ENCODE measurements around the gene HARBI1.
A peak's percentile ranks its signal among the peaks of the same experiment; 100 is the strongest.

HARBI1 gene

DNA sequence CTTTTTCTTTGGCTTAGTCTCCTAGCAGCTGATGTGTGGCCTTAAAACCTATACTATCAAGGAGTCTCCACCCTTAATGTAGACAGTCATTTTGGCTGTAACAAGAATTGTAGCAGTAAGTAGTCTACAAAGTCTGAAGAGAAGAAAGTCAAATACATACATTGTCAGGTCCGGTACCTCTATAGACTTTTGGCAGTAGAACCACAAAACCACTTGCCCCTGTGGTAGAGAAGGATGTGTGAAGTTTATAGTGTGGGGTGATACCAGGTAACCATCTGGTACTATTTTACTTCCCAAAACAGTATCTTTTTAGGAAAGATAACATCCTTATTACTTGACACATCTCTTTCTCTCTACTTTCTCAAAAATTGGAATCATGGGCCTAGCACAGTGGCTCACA is 15.5 kb upstream of the HARBI1 start:
- Histone ChIP-seq H3K4me1 (ENCODE audit: control insufficient read depth, insufficient read depth, low read length) (no peaks in the 10 kb centered on the region), H3K9ac (ENCODE audit: low read length) (no peak overlapping the region), H3K27me3 (ENCODE audit: control insufficient read depth, insufficient read depth, low read length) (no peaks in the 10 kb centered on the region), H3K27ac (ENCODE audit: low read depth, low read length) (no peak overlapping the region), H3K36me3 (ENCODE audit: control insufficient read depth, insufficient read depth, low read length) (peaks cover 27% of the 10 kb centered on the region), H3K9me3 (ENCODE audit: control insufficient read depth, insufficient read depth, low read depth, low read length) (no peaks in the 10 kb centered on the region), H3K4me3 (ENCODE audit: low read depth, low read length) (no peak overlapping the region)

DNA sequence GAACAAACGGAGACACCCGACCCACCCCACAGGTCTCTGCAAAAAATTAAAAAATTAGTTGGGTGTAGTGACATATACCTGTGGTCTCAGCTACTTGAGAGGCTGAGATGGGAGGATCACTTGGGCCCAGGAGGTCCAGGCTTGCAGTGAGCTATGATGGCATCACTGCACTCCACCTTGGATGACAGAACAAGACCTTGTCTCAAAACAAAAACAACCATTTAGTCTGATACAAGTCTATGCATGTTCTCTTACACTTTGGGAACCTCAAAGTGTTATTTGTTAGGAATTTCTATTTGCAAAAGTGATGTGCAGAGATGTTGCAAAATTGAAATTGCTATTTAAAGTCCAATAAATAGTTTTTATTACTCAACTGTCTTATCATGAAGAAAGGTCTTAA is 14.6 kb upstream of the HARBI1 start:
- H3K36me3 ChIP-seq (ENCODE audit: control insufficient read depth, insufficient read depth, low read length): peaks cover 27% of the 10 kb centered on the region
- H3K9me3 ChIP-seq (ENCODE audit: control insufficient read depth, insufficient read depth, low read depth, low read length): no peaks in the 10 kb centered on the region

DNA sequence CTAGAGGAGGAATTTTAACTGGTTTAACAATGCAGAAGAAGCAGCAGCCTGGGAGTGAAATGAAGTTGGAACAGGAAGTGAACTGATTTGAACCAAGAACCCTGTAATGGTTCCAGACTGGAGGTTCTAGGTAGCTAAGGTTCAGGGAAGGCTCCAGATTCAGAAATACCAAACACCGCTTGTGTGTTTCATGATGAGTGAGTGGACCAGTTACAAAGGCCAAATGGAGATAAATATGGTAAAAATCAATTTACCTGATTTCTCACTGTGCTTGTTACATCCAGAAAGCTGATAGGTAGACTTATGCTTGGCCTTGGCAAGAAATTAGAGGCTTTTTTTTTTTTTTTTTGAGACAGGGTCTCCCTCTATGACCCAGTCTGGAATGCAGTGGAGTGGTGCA is 13.2 kb upstream of the HARBI1 start:
- no peak overlapping the region for H3K9ac ChIP-seq (ENCODE audit: low read length)
- no peaks in the 10 kb centered on the region for H3K4me1 ChIP-seq (ENCODE audit: control insufficient read depth, insufficient read depth, low read length)
- no peak overlapping the region for H3K4me3 ChIP-seq (ENCODE audit: low read depth, low read length)
- no peaks in the 10 kb centered on the region for H3K9me3 ChIP-seq (ENCODE audit: control insufficient read depth, insufficient read depth, low read depth, low read length)
- no peak overlapping the region for H3K27ac ChIP-seq (ENCODE audit: low read depth, low read length)
- peaks cover 30% of the 10 kb centered on the region for H3K36me3 ChIP-seq (ENCODE audit: control insufficient read depth, insufficient read depth, low read length)
- no peaks in the 10 kb centered on the region for H3K27me3 ChIP-seq (ENCODE audit: control insufficient read depth, insufficient read depth, low read length)

More for the DNA sequence above, 14.6 kb upstream of the HARBI1 start:
- Histone ChIP-seq H3K4me3 (ENCODE audit: low read depth, low read length) (no peak overlapping the region), H3K27me3 (ENCODE audit: control insufficient read depth, insufficient read depth, low read length) (no peaks in the 10 kb centered on the region), H3K4me1 (ENCODE audit: control insufficient read depth, insufficient read depth, low read length) (no peaks in the 10 kb centered on the region), H3K9ac (ENCODE audit: low read length) (no peak overlapping the region), H3K27ac (ENCODE audit: low read depth, low read length) (no peak overlapping the region)

DNA sequence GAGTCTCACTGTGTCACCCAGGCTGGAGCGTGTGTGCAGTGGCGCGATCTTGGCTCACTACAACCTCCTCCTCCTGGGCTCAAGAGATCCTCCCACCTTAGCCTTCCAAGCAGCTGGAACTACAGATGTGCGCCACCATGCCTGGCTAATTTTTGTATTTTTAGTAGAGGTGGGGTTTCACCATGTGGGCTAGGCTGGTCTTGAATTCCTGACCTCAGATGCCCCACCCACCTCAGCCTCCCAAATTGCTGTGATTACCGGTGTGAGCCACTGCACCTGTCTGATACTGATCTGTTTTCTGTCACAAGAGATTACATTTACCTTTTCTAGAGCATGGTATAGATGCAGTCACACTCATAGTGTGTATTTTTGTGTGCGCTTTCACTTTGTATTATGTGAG is 11.9 kb upstream of the HARBI1 start:
- H3K4me1 ChIP-seq (ENCODE audit: control insufficient read depth, insufficient read depth, low read length): no peaks in the 10 kb centered on the region
- H3K9ac ChIP-seq (ENCODE audit: low read length): no peak overlapping the region
- no peaks in the 10 kb centered on the region for H3K27me3 ChIP-seq (ENCODE audit: control insufficient read depth, insufficient read depth, low read length)
- no peak overlapping the region for H3K4me3 ChIP-seq (ENCODE audit: low read depth, low read length)
- H3K9me3 ChIP-seq (ENCODE audit: control insufficient read depth, insufficient read depth, low read depth, low read length): no peaks in the 10 kb centered on the region
- no peak overlapping the region for H3K27ac ChIP-seq (ENCODE audit: low read depth, low read length)
- H3K36me3 ChIP-seq (ENCODE audit: control insufficient read depth, insufficient read depth, low read length): peaks cover 39% of the 10 kb centered on the region

DNA sequence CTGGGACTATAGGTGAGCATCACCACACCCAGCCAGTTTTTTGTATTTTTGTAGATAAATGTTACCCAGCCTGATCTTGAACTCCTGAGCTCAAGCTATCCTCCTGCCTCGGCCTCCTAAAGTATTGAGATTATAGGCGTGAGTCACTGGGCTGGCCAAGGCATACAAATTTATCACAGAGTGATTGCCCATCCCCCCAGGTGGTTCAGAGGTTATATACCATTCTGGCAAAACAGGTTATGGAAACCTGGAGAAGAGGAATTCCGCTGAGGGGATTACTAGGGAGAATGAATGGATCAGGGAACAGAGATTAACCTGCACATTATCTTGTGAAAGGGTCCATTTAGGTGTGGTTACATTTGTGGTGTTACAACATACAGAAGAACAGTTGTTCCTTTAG is 8.4 kb upstream of the HARBI1 start:
- no peaks in the 10 kb centered on the region for H3K9me3 ChIP-seq (ENCODE audit: control insufficient read depth, insufficient read depth, low read depth, low read length)
- no peaks in the 10 kb centered on the region for H3K27me3 ChIP-seq (ENCODE audit: control insufficient read depth, insufficient read depth, low read length)
- H3K4me3 ChIP-seq (ENCODE audit: low read depth, low read length): no peak overlapping the region
- H3K4me1 ChIP-seq (ENCODE audit: control insufficient read depth, insufficient read depth, low read length): no peaks in the 10 kb centered on the region
- no peak overlapping the region for H3K9ac ChIP-seq (ENCODE audit: low read length)
- no peak overlapping the region for H3K27ac ChIP-seq (ENCODE audit: low read depth, low read length)
- H3K36me3 ChIP-seq (ENCODE audit: control insufficient read depth, insufficient read depth, low read length): peaks cover 36% of the 10 kb centered on the region

DNA sequence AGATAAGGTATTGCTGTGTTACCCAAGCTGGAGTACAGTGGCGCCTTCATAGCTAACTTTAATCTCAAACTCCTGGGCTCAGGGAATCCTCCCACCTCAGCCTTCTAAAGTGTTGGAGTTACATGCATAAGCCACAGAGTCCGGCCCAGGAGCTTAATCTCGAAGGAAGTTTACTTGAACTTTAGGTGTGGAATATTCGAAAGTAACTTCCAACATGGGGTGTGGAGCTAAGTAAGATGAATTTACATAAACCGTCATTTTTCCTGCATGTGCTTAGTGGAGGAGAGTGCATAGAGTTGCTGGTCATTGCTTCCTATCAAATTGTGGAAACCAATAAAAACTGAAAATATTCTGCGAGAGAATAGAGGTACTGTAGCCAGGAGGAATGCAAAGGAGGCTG is 1.8 kb upstream of the HARBI1 start:
- Histone ChIP-seq H3K27ac (ENCODE audit: low read depth, low read length) (no peak overlapping the region), H3K4me3 (ENCODE audit: low read depth, low read length) (peak overlapping the region; percentile 5; the same call in 1 of the 2 replicates)

DNA sequence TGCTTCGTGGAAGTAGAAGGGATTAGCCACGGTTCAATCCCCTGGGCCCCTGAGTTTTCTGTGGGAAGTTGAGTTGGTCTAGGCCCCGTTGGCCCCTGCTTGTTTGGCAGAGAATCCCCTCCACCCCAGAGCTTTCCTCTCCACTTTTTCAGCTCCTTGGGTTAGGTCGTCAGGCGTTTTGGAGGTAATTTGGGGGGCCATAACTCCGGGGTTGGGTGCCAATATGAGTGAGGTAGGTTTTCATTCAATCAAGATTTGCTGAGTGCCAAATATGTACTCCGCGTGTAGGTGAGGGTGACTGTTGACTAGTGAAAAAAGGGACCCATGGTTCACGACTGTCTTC is 916 bp upstream of the HARBI1 start:
- H3K27ac ChIP-seq (ENCODE audit: low read depth, low read length): peak overlapping the region; percentile 99
- no peaks in the 10 kb centered on the region for H3K27me3 ChIP-seq (ENCODE audit: control insufficient read depth, insufficient read depth, low read length)
- H3K36me3 ChIP-seq (ENCODE audit: control insufficient read depth, insufficient read depth, low read length): peaks cover 12% of the 10 kb centered on the region
- H3K4me3 ChIP-seq (ENCODE audit: low read depth, low read length): peak overlapping the region; percentile 100
- H3K9ac ChIP-seq (ENCODE audit: low read length): peak overlapping the region; percentile 99
- 0 out of 2 replicates have a peak, but pooled peaks cover 3% of the 10 kb centered on the region for H3K4me1 ChIP-seq (ENCODE audit: control insufficient read depth, insufficient read depth, low read length)
- no peaks in the 10 kb centered on the region for H3K9me3 ChIP-seq (ENCODE audit: control insufficient read depth, insufficient read depth, low read depth, low read length)

More for the DNA sequence above, 1.8 kb upstream of the HARBI1 start:
- peaks cover 12% of the 10 kb centered on the region for H3K36me3 ChIP-seq (ENCODE audit: control insufficient read depth, insufficient read depth, low read length)
- H3K9me3 ChIP-seq (ENCODE audit: control insufficient read depth, insufficient read depth, low read depth, low read length): no peaks in the 10 kb centered on the region
- no peaks in the 10 kb centered on the region for H3K27me3 ChIP-seq (ENCODE audit: control insufficient read depth, insufficient read depth, low read length)
- 0 out of 2 replicates have a peak, but pooled peaks cover 3% of the 10 kb centered on the region for H3K4me1 ChIP-seq (ENCODE audit: control insufficient read depth, insufficient read depth, low read length)
- peak overlapping the region; percentile 23 for H3K9ac ChIP-seq (ENCODE audit: low read length)

DNA sequence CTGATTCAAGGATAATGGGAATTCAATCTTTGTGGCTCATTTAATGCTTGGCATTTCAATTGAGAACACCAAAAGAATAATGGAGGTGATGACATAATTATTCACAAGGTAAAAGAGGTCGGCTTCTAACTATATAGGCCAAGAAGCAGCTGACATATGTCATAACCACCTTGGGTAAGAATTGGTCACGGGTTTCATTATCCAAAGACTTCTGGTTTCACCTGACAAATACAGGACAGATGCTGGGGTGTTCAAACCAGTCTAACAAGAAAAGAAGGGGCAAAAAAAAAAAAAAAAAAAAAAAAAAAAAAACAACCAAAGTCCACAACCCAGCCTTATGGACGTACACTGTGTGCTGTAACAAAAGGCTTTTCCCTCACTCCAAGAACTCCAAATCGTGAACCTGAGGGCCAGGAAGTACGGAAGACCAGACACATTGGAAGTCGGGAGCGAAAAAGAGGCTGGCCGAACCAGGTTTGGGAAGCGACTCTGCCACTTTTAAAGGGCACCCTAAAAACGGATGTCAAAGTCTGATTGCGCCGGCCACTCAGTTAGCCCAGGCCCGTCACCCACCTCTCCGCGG is 385 bp downstream of the HARBI1 start:
- H3K9ac ChIP-seq (ENCODE audit: low read length): peak overlapping the region; percentile 99
- H3K27ac ChIP-seq (ENCODE audit: low read depth, low read length): peak overlapping the region; percentile 99; the same call in 1 of the 2 replicates
- H3K4me1 ChIP-seq (ENCODE audit: control insufficient read depth, insufficient read depth, low read length): 0 out of 2 replicates have a peak, but pooled peaks cover 3% of the 10 kb centered on the region
- H3K9me3 ChIP-seq (ENCODE audit: control insufficient read depth, insufficient read depth, low read depth, low read length): no peaks in the 10 kb centered on the region
- H3K36me3 ChIP-seq (ENCODE audit: control insufficient read depth, insufficient read depth, low read length): peaks cover 5% of the 10 kb centered on the region
- no peaks in the 10 kb centered on the region for H3K27me3 ChIP-seq (ENCODE audit: control insufficient read depth, insufficient read depth, low read length)
- H3K4me3 ChIP-seq (ENCODE audit: low read depth, low read length): peak overlapping the region; percentile 100

DNA sequence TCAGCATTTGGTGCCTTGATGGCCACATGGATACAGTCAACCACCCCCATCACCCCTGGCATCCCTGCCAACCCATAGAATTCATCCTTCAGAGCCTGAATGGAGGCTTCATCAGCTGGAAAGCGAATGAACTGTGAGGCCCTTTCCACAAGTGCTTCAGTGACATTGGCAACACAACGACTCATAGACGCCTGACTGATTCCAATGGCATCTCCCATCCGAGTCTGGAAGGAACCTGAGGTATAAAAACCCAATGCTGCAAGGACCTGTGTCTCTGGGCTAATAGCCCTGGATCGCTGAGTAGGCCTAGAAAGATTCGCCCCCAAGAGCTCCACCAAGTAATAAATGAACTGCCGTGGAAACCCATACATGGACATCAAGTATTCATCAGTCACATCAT is 1.3 kb downstream of the HARBI1 start:
- 0 out of 2 replicates have a peak, but pooled peaks cover 3% of the 10 kb centered on the region for H3K4me1 ChIP-seq (ENCODE audit: control insufficient read depth, insufficient read depth, low read length)
- H3K36me3 ChIP-seq (ENCODE audit: control insufficient read depth, insufficient read depth, low read length): no peaks in the 10 kb centered on the region; the same call in 1 of the 2 replicates
- H3K27me3 ChIP-seq (ENCODE audit: control insufficient read depth, insufficient read depth, low read length): no peaks in the 10 kb centered on the region
- no peak overlapping the region for H3K4me3 ChIP-seq (ENCODE audit: low read depth, low read length)
- no peak overlapping the region for H3K27ac ChIP-seq (ENCODE audit: low read depth, low read length)
- no peak overlapping the region for H3K9ac ChIP-seq (ENCODE audit: low read length)
- H3K9me3 ChIP-seq (ENCODE audit: control insufficient read depth, insufficient read depth, low read depth, low read length): no peaks in the 10 kb centered on the region

DNA sequence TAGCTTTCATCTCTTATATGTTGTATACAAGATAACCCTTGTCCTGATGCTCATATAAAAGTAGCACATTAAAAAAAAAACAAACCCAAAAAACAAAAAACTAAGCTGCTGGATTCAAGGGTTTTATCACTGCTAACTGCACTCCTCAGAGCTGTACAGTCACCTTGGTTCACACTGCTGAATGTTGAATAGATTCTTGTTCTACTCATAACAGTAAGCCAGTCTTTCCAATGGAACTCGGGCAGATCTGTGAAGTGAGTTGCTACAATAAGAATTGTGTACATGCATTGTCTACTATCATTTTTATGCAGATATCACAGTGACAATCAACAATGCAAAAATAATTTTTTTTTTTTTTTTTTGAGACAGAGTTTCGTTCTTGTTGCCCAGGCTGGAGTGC is 4.7 kb downstream of the HARBI1 start:
- Histone ChIP-seq H3K27ac (ENCODE audit: low read depth, low read length) (no peak overlapping the region), H3K4me3 (ENCODE audit: low read depth, low read length) (no peak overlapping the region), H3K4me1 (ENCODE audit: control insufficient read depth, insufficient read depth, low read length) (0 out of 2 replicates have a peak, but pooled peaks cover 3% of the 10 kb centered on the region), H3K9ac (ENCODE audit: low read length) (no peak overlapping the region), H3K9me3 (ENCODE audit: control insufficient read depth, insufficient read depth, low read depth, low read length) (no peaks in the 10 kb centered on the region), H3K27me3 (ENCODE audit: control insufficient read depth, insufficient read depth, low read length) (no peaks in the 10 kb centered on the region), H3K36me3 (ENCODE audit: control insufficient read depth, insufficient read depth, low read length) (no peaks in the 10 kb centered on the region)

DNA sequence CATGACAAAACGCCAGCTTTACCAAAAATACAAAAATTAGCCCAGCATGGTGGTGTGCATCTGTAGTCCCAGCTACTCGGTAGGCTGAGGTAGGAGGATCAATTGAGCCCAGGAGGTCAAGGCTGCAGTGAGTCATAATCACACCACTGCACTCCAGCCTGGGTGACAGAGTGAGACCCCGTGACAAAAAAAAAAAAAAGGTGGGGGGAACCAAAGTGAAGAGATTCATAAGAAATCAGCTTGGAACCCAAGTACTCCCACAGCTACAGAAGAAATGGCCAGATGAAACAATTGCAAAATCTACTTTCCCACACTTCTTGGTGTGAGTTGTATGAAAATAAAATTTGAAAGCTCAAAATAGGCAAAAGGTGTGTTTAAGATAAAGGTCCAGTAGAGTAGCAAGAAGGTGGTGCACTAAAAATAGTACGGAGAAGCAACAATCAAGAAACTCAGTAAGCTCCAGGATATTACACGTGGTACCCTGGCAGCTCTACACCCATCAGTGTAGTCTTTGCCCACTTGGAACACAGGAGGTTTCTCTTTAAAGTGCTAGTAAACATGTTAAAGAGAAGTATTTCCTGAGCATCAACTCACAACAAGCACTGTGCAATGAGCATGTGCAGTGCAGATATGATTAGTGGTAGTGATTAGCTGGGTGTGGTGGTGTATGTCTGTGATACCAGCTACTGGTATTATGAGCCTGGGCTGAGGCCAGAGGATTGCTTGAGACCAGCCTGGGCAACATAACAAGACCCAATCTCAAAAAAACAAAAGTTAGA is 5.3 kb downstream of the HARBI1 start:
- no peak overlapping the region for H3K4me3 ChIP-seq (ENCODE audit: low read depth, low read length)
- H3K36me3 ChIP-seq (ENCODE audit: control insufficient read depth, insufficient read depth, low read length): no peaks in the 10 kb centered on the region
- no peak overlapping the region for H3K27ac ChIP-seq (ENCODE audit: low read depth, low read length)
- H3K4me1 ChIP-seq (ENCODE audit: control insufficient read depth, insufficient read depth, low read length): 0 out of 2 replicates have a peak, but pooled peaks cover 3% of the 10 kb centered on the region
- no peak overlapping the region for H3K9ac ChIP-seq (ENCODE audit: low read length)
- no peaks in the 10 kb centered on the region for H3K9me3 ChIP-seq (ENCODE audit: control insufficient read depth, insufficient read depth, low read depth, low read length)
- no peaks in the 10 kb centered on the region for H3K27me3 ChIP-seq (ENCODE audit: control insufficient read depth, insufficient read depth, low read length)
